Measurements from ENCODE around the gene ZFYVE28. TPM values are rescaled to one million over a fixed set of nuclear protein-coding genes. Genes with fewer than 3 reads are reported as not detected.

ZFYVE28 gene
- total and polyA plus RNA-seq, 2 donors from 2014 or later = 8.0 to 18.9 TPM

GRCh38 chr4:2254665-2255500, 163.6 kb downstream of the ZFYVE28 start:
- H3K36me3 ChIP-seq (ENCODE audit: control insufficient read depth in 2 of 3, insufficient read depth in 3 of 3, low read length in 3 of 3) = peaks cover 0 to 13% (median 10%) of the 10 kb centered on the region in 3 donors
- no peaks in the 10 kb centered on the region for H3K27me3 ChIP-seq (ENCODE audit: control insufficient read depth, insufficient read depth, low read length)
- DNase-seq (peak in 2 of 5 donors; percentile 7 to 66), FAIRE-seq (no peak)
- peaks cover 0 to 51% (median 13%) of the 10 kb centered on the region in 3 donors for H3K4me1 ChIP-seq (ENCODE audit: control insufficient read depth in 2 of 3, insufficient read depth in 2 of 3, low read depth in 1 of 3, low read length in 3 of 3)
- no peak overlapping the region for H3K9ac ChIP-seq (ENCODE audit: low read length in 3 of 3)
- no peak for TF ChIP-seq CTCF (IDR thresholded peaks at IDR 0.05; ENCODE audit: borderline replicate concordance, extremely low read depth, insufficient read depth)
- H3K9me3 ChIP-seq (ENCODE audit: control insufficient read depth in 2 of 3, insufficient read depth in 1 of 3, low read length in 3 of 3) = no peaks in the 10 kb centered on the region
- H3K4me3 ChIP-seq (ENCODE audit: low read length in 3 of 3) = no peak overlapping the region
- intact Hi-C loops (cut with DNase I) = no loop called here
- H3K27ac ChIP-seq (ENCODE audit: low read depth in 2 of 2, low read length in 2 of 2) = peak overlapping the region; percentile 87 to 90

GRCh38 chr4:2253160-2254084, 165.0 kb downstream of the ZFYVE28 start:
- intact Hi-C loops (cut with DNase I) = no loop called here
- no peak for TF ChIP-seq CTCF (IDR thresholded peaks at IDR 0.05; ENCODE audit: borderline replicate concordance, extremely low read depth, insufficient read depth)
- no peaks in the 10 kb centered on the region for H3K9me3 ChIP-seq (ENCODE audit: control insufficient read depth in 2 of 3, insufficient read depth in 1 of 3, low read length in 3 of 3)
- H3K36me3 ChIP-seq (ENCODE audit: control insufficient read depth in 2 of 3, insufficient read depth in 3 of 3, low read length in 3 of 3) = peaks cover 0 to 16% (median 15%) of the 10 kb centered on the region in 3 donors
- H3K27ac ChIP-seq (ENCODE audit: low read depth in 2 of 2, low read length in 2 of 2) = no peak overlapping the region
- H3K4me3 ChIP-seq (ENCODE audit: low read length in 3 of 3) = no peak overlapping the region
- DNase-seq = peak in 3 of 5 donors; percentile 5 to 59 (median 30)
- FAIRE-seq = no peak
- H3K4me1 ChIP-seq (ENCODE audit: control insufficient read depth in 2 of 3, insufficient read depth in 2 of 3, low read depth in 1 of 3, low read length in 3 of 3) = peaks cover 0 to 39% (median 8%) of the 10 kb centered on the region in 3 donors
- H3K9ac ChIP-seq (ENCODE audit: low read length in 3 of 3) = no peak overlapping the region
- H3K27me3 ChIP-seq (ENCODE audit: control insufficient read depth, insufficient read depth, low read length) = no peaks in the 10 kb centered on the region

GRCh38 chr4:2252530-2253091, 165.8 kb downstream of the ZFYVE28 start:
- Histone ChIP-seq H3K36me3 (ENCODE audit: control insufficient read depth in 2 of 3, insufficient read depth in 3 of 3, low read length in 3 of 3) (peaks cover 0 to 16% (median 15%) of the 10 kb centered on the region in 3 donors), H3K9me3 (ENCODE audit: control insufficient read depth in 2 of 3, insufficient read depth in 1 of 3, low read length in 3 of 3) (no peaks in the 10 kb centered on the region), H3K4me3 (ENCODE audit: low read length in 3 of 3) (no peak overlapping the region), H3K27ac (ENCODE audit: low read depth in 2 of 2, low read length in 2 of 2) (no peak overlapping the region), H3K9ac (ENCODE audit: low read length in 3 of 3) (no peak overlapping the region), H3K4me1 (ENCODE audit: control insufficient read depth in 2 of 3, insufficient read depth in 2 of 3, low read depth in 1 of 3, low read length in 3 of 3) (peaks cover 0 to 31% (median 8%) of the 10 kb centered on the region in 3 donors), H3K27me3 (ENCODE audit: control insufficient read depth, insufficient read depth, low read length) (no peaks in the 10 kb centered on the region)
- intact Hi-C loops (cut with DNase I) = no loop called here
- FAIRE-seq (no peak), DNase-seq (peak in 3 of 5 donors; percentile 6 to 69 (median 52))
- no peak for TF ChIP-seq CTCF (IDR thresholded peaks at IDR 0.05; ENCODE audit: borderline replicate concordance, extremely low read depth, insufficient read depth)
